Activated gamma-delta T cell (primary cell): ENCODE data around the gene PPP2R3A.

ENCODE experiments used
- DNase-seq: peaks from one replicate; lab custom pipeline; 2025; lab: John Stamatoyannopoulos, UW

PPP2R3A gene

GRCh38 chr3:136022529-136023263 is 57.2 kb downstream of the PPP2R3A start:
- no peak for DNase-seq

DNA sequence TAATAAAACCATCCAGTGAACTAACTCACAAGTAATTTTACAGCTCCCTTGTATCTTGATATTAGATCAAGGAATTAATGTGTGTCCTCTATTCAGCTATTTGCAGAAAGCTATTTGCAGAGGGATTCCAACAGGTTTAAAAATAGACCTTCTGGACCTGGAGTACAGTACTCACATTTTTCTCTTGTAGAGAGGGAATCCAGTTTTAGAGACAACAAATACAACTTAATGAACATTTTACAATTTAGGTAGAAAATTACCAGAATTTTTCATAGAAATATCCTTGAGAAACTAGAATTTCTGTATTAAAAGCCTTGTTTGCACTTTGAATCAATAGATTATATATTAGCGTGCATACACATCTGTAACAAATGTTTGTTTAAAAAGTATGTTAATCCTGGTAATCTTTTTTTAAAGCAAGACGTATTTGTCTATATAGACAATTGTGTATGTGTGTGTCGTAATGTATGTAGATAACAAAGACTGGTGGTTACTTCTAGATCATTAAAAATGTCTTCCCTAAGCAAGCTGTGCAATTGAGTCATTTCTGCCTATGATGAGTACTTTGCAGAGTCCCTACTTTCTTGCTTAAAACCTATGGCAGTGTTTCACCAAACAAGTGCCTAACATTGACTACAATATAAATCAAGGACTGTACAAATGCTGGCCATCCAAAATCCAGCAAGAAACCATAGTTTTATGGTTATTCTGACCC is 57.9 kb downstream of the PPP2R3A start:
- DNase-seq = no peak

GRCh38 chr3:136036306-136036705 is 70.8 kb downstream of the PPP2R3A start:
- DNase-seq = no peak

DNA sequence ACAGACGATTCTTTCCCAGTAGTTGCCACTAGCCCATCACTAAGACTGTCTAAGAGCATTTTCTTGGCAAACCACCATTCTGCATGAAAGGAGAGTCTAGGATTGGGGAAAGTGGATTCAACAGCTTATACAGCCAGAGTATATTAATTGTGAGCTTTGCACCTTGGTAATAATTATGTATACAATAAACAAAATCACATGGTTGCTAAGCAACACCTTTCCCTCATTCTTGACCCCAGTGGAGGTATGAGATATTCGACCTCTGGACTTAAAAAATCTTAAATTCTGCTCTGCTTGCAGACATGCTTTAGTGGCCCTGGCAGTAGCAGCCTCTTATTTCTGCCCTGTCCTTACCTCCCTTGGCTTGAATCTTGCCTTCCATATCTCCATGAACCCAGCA is 73.1 kb downstream of the PPP2R3A start:
- DNase-seq = no peak

DNA sequence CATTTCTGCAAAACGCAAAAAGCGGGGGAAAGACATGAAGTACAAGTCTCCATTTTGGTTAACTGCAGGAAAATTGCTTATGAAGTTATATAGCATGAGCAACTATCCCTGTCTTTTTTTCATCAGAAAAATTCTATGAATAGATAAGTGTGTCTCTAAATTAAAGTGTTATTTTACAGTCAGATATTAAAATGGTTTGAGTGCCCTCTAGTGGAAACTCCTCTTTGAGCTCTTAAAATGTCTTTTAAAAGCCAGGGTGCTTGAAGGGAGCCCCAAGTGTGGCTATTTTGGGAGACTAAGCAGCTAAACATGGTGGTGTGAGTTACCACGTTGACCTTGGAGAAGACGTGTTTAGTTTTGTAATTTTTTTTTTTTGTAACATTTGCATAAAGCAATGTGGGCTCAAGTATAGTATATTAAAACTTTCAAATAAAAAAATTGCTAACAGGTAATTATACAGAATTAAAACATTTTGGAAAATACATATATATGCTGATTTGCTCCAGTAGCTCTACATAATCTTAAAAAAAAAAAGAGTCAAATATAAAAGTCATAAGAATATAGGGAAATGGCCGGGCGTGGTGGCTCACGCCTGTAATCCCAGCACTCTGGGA is 77.2 kb downstream of the PPP2R3A start:
- no peak for DNase-seq

GRCh38 chr3:136044980-136045745 is 79.6 kb downstream of the PPP2R3A start:
- no peak for DNase-seq

- DNase-seq = no peak
Observed at GRCh38 chr3:136048068-136048467, 82.5 kb downstream of the PPP2R3A start.

DNA sequence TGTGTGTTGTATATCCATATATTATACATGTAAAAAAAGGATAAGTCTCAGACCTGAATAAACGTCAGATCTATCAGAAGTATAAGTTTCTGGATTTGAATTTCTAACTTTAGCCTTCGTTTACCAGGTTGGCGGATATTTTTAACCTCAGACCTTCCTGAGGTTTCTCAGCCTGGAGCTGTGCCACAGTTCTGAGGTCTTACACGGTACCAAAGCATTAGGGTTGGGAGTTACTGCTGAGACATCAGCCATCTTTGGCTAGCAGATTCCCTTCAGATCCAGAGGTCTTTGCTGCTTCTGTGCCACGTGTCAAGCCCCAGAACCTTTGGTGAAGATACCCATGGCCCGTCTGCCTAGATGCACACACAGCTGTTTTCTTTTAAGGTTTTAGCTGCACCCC is 84.7 kb downstream of the PPP2R3A start:
- DNase-seq = no peak

DNA sequence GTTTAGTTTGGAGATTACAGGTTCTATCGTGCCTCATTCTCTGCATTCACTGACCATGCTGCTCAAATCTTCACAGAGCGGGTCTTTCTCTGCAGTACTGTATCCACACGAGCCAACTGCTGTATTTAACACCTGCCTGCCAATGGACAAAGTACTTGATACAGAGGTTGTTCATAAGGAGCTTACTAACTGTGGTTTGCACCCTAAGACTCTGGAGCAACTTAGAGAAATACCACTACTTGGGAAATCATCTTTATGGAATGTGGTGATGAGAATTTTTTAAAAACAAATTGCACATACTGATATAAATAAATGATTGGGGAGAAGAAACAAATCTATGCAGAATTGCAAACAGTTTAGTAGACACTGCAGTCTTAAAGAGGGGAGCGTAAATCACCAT is 90.0 kb downstream of the PPP2R3A start:
- no peak for DNase-seq

- no peak for DNase-seq
Observed at GRCh38 chr3:136067211-136067610, 101.7 kb downstream of the PPP2R3A start.

DNA sequence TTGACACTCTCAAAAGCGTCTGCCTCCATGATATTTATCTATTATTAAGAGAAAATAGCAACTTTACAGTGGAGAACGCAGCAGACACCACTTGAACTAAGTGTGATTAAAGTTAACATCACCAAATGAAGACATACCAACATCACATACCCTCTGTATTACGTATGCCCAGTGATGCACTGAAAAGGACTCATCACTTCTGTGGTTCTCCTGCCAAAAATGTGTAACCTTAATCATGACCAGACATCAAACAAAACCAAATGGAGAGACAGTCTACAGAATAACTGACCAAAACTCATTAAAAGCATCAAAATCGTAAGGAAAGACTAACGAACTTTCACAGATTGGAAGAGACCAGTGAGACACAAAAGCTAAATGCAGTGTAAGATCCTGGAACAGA is 103.2 kb downstream of the PPP2R3A start:
- no peak for DNase-seq

DNA sequence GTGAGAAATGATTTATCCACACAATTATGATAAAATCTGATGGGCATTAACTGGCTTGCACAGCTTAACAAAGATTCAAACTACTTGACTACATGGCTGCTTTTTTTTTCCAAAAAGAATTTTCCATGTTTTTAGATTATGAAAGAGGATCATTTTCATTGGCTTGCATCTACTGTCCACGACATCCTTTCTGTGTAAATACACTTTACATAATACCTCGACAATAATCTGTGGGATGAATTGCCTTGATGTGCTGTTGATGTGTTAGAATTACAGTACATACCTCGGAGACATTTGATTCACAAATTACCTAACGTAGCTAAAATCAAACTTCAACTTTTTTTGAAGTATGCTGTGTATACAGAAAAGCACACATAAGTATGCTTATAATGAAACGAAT is 104.4 kb downstream of the PPP2R3A start:
- DNase-seq = no peak

- no peak for DNase-seq
Observed at GRCh38 chr3:136070334-136070733, 104.8 kb downstream of the PPP2R3A start.

DNA sequence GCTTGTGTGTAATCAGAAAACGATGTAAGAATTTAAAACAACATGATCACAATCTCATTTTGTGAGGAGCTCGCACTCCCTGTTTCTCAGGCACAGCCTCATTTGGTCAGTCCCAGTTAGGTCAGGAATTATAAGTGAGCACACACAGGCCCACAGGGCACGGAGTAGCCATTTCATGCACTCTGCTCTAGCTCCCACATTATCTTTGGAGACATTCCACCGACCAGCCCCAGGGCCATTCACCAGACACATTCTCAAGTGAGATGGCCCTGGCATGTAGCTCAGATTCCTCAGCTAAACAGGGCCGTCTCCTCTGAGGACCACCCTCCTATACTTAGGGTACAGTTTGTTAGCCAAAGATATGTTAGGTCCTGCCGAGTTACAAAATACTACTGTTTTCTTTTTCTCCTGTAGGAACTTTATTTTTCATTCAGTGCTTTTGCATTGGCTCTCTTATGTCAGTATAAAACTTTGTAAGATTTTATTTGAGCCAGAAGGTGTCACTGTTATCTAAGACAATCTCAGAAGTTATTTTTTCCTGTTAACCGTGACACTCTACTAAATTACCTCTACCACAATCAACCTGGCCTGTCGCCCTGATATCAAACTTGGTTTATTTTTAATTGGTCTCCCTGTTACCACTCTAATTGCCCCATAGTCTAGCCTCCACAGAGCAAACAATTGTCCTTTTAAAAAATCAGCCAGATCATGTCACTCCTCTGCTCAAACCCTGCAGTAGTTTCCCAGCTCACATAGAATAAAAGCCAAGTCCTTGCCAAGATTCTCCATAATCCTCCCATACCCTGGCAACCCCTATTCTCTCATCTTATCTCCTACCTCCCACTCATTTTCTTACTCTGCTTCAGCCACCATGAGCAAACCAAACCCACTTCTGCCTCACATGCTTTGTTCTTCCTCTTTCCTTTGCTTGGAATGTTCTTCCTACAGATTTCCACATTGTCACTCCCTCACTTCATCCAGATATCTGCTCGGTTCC is 105.7 kb downstream of the PPP2R3A start:
- DNase-seq = no peak

DNA sequence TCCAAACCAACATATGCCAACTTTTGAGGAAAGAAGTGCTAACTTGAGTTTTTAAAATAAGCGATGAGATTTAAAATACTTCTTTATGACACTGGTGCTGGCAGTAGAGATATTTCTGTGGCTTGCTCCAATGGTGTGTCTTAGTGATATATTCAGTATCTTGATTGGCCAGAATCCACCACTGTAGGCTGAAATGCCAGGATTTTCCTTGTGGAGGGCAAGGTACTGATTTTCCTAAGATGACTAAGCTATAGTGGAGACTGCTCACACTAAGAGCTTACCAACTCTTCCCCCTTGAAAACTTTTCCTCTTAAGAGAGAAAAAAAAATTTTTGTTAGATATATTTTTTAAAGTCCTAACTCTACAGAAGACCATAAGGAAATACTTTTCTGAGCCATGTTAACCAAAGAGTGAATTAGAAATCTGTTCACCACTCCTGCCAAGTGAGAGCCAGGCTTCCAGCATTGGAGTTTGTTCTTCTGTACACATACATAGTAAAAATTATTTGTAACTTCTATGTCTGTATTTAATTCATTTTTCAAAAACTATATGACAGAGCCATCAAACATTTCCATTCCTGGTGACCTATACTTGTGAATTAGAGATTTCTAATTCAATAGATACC is 109.1 kb downstream of the PPP2R3A start:
- DNase-seq = no peak

GRCh38 chr3:136075218-136075808 is 109.8 kb downstream of the PPP2R3A start:
- no peak for DNase-seq

GRCh38 chr3:136075811-136076210 is 110.3 kb downstream of the PPP2R3A start:
- no peak for DNase-seq

DNA sequence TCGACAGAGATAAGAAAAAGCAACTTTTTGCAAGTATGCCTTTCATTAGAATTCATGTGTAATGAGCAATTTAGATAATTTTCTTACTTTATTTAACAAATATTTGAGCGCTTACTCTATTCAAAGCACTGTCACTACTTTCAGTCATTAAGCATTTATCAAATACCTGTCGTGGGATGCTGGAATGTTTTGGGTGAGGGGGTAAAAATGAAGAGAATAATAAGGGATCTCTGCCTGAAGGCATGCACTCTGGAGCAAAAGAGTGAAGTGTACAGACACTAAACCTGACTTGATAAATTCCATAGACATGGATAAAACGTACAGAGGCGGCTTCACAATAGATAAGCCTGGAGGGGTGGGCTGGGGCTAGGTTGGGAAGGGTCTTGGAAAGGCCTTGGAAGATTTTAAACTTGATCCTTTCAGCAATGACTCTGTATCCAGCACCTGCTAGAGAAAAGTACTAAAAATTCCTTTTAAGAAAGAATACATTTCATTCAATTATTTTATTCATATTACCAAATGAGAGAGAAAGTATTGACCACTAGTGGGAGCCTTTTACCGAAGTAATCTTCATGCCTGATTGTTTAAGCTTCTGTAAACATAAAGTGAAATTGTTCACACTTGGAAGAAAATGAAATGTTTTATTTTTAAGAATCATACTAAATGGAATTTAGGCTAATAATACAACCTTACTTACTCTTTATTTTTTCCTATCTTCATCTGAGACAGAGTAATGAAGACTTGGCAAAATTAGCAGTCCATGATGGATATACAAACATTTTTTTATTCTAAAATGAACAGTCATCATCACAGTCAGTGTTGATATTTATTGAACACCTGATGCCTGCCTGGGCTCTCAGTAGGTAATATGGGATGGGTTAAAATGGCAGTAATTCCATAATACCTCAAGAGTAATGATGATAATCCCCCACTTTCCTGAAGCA is 113.2 kb downstream of the PPP2R3A start:
- no peak for DNase-seq
